SK-N-SH (cell line): Measurements from ENCODE around the gene SERPINB12. TPM values are rescaled to one million over a fixed set of nuclear protein-coding genes. Genes with fewer than 3 reads are reported as not detected.

Source experiments
- CTCF ChIA-PET: fragments of 300-600, 350-600 bp; formaldehyde crosslinking; extraction: SDS; loops from one replicate; lab custom pipeline; 2021; lab: Yijun Ruan, JAX
- POLR2A ChIA-PET: fragments of 350-600 bp; sonication (Branson Sonifier 250); formaldehyde crosslinking; extraction: SDS; loops from one replicate; lab custom pipeline; 2020; ENCODE audit warnings: antibody characterized with exemption, inconsistent platforms; lab: Yijun Ruan, JAX
- DNase-seq: peaks from one replicate; pipeline ENCODE4 v3.0.0; 2012
- H2AFZ ChIP-seq: fragments of 200-600 bp; sonication (generic); 2 replicates; pipeline ENCODE4 v1.8.1; 2016; ENCODE audit warnings: antibody characterized with exemption, mild to moderate bottlenecking, low read depth
- H3F3A ChIP-seq: fragments of 200-600 bp; sonication (generic); replicated peaks from 2 replicates; pipeline ENCODE3; 2016; ENCODE audit warnings: antibody characterized with exemption, mild to moderate bottlenecking; ENCODE audit not compliant: insufficient read depth
- H3K27ac ChIP-seq, 2 experiments: fragments of 200-500 bp in 1 of 2; fragments of 200-600 bp in 1 of 2; sonication (Bioruptor generic) in 1 of 2; sonication (generic), shearing (Covaris generic) in 1 of 2; 2 replicates each; pipeline versions ENCODE4 v1.5.1 to v1.6.1; 2014 to 2016; ENCODE audit warnings: low read depth in 2 of 2, inconsistent platforms in 1 of 2, low read length in 1 of 2, mild to moderate bottlenecking in 1 of 2, mixed read lengths in 1 of 2
- H3K27me3 ChIP-seq: fragments of 200-600 bp; sonication (generic), shearing (Covaris generic); 2 replicates; pipeline ENCODE4 v1.6.1; 2016; ENCODE audit warnings: mixed run types; ENCODE audit not compliant: insufficient read depth
- H3K36me3 ChIP-seq, 2 experiments: fragments of 200-500 bp in 1 of 2; fragments of 200-600 bp in 1 of 2; sonication (Bioruptor generic) in 1 of 2; sonication (generic) in 1 of 2; replicated peaks in 1 of 2; 2 replicates each; pipeline versions ENCODE3 to v1.5.1; 2014 to 2016; ENCODE audit warnings: low read length in 1 of 2, mild to moderate bottlenecking in 1 of 2; ENCODE audit not compliant: insufficient read depth in 2 of 2, control insufficient read depth in 1 of 2
- H3K4me1 ChIP-seq, 2 experiments: fragments of 200-500 bp in 1 of 2; fragments of 200-600 bp in 1 of 2; sonication (Bioruptor generic) in 1 of 2; sonication (generic), shearing (Covaris generic) in 1 of 2; 2 replicates each; pipeline versions ENCODE4 v1.5.1 to v1.6.1; 2014 to 2016; ENCODE audit warnings: low read depth in 1 of 2, low read length in 1 of 2, mixed run types in 1 of 2; ENCODE audit not compliant: insufficient read depth in 2 of 2, control insufficient read depth in 1 of 2
- H3K4me2 ChIP-seq: fragments of 200-600 bp; sonication (generic), shearing (Covaris generic); 2 replicates; pipeline ENCODE4 v1.6.1; 2017; ENCODE audit warnings: mixed run types
- H3K4me3 ChIP-seq, 2 experiments: fragments of 200-500 bp in 1 of 2; fragments of 200-600 bp in 1 of 2; sonication (Bioruptor generic) in 1 of 2; sonication (generic), shearing (Covaris generic) in 1 of 2; 2 replicates each; pipeline versions ENCODE4 v1.5.1 to v1.8.1; 2014 to 2016; ENCODE audit warnings: low read depth in 2 of 2, inconsistent platforms in 1 of 2, low read length in 1 of 2, mild to moderate bottlenecking in 1 of 2, mixed read lengths in 1 of 2, moderate library complexity in 1 of 2
- H3K79me2 ChIP-seq: fragments of 200-600 bp; sonication (generic); 2 replicates; pipeline ENCODE4 v1.8.1; 2017; ENCODE audit warnings: mild to moderate bottlenecking; ENCODE audit not compliant: insufficient read depth
- H3K9ac ChIP-seq: fragments of 200-600 bp; sonication (generic); 2 replicates; pipeline ENCODE4 v1.6.1; 2017; ENCODE audit warnings: mixed run types
- H3K9me2 ChIP-seq: fragments of 200-600 bp; sonication (generic); 2 replicates; pipeline ENCODE4 v1.6.1; 2017; ENCODE audit warnings: mixed run types
- H3K9me3 ChIP-seq: fragments of 200-600 bp; sonication (generic); 2 replicates; pipeline ENCODE4 v1.6.1; 2017; ENCODE audit warnings: mixed run types, mild to moderate bottlenecking, moderate library complexity
- H4K20me1 ChIP-seq: fragments of 200-600 bp; sonication (generic); 2 replicates; pipeline ENCODE4 v1.6.1; 2017; ENCODE audit warnings: mild to moderate bottlenecking, mixed run types; ENCODE audit not compliant: insufficient read depth
- CHD2 ChIP-seq: fragments of 150-350 bp; IDR thresholded peaks from 2 replicates; pipeline ENCODE4 v1.6.1; 2018; ENCODE audit warnings: low read length; ENCODE audit not compliant: partially characterized antibody
- FOSL2 ChIP-seq: IDR thresholded peaks from 2 replicates; pipeline ENCODE4 v1.4.0; 2012; ENCODE audit warnings: low read depth, mild to moderate bottlenecking, moderate library complexity, borderline replicate concordance
- FOXJ3 ChIP-seq: sonication (generic); formaldehyde crosslinking; IDR thresholded peaks from 2 replicates; pipeline ENCODE4 v1.5.1; 2020; ENCODE audit warnings: mild to moderate bottlenecking, missing genetic modification reagents
- GABPA ChIP-seq: IDR thresholded peaks from 2 replicates; pipeline ENCODE4 v1.4.0; 2012; ENCODE audit warnings: low read depth, mild to moderate bottlenecking
- GATA2 ChIP-seq: sonication (generic); formaldehyde crosslinking; IDR thresholded peaks from 2 replicates; pipeline ENCODE4 v1.5.0; 2020; ENCODE audit warnings: mild to moderate bottlenecking, missing genetic modification reagents
- IRF3 ChIP-seq: fragments of 150-350 bp; IDR thresholded peaks from 2 replicates; pipeline ENCODE4 v1.6.1; 2016; ENCODE audit warnings: mild to moderate bottlenecking, low read depth, low read length
- JUND ChIP-seq: IDR thresholded peaks from 2 replicates; pipeline ENCODE4 v1.4.0; 2012
- MXI1 ChIP-seq: IDR thresholded peaks from 2 replicates; pipeline ENCODE4 v1.6.1; 2012; ENCODE audit warnings: mild to moderate bottlenecking, low read depth, low read length, improper control_type of control experiment
- PBX3 ChIP-seq: IDR thresholded peaks from 2 replicates; pipeline ENCODE4; 2012
- POLR2AphosphoS5 ChIP-seq: IDR thresholded peaks from 2 replicates; pipeline ENCODE4 v1.6.1; 2012; ENCODE audit warnings: low read depth, low read length
- RFX5 ChIP-seq: IDR thresholded peaks from 2 replicates; pipeline ENCODE4 v1.6.1; 2012; ENCODE audit warnings: mild to moderate bottlenecking, improper control_type of control experiment, low read length
- RXRA ChIP-seq: IDR thresholded peaks from 2 replicates; pipeline ENCODE4 v1.4.0; 2012; ENCODE audit warnings: low read depth, mild to moderate bottlenecking, borderline replicate concordance
- SMC3 ChIP-seq: IDR thresholded peaks from 2 replicates; pipeline ENCODE4 v1.6.1; 2012; ENCODE audit warnings: low read depth, low read length, improper control_type of control experiment
- TAF1 ChIP-seq: IDR thresholded peaks from 2 replicates; pipeline ENCODE4 v1.6.1; 2012; ENCODE audit warnings: low read depth, mild to moderate bottlenecking, low read length, moderate library complexity, borderline replicate concordance
- ZBTB33 ChIP-seq: IDR thresholded peaks from 2 replicates; pipeline ENCODE4 v1.4.0; 2012; ENCODE audit warnings: low read depth, borderline replicate concordance
- WGBS: methylation state at CpG from one replicate; pipeline ENCODE4 v1.1.6; 2017; ENCODE audit warnings: low lambda C conversion rate; 5-methylcytosine and 5-hydroxymethylcytosine counted together
- polyA plus RNA-seq, 3 experiments: library from polyadenylated mRNA; depleted of rRNA; stranded (reverse); fragments of >200 nt; gene quantifications; 2 replicates each; pipeline ENCODE4 v1.2.3, GENCODE V29; 2012
- TF ChIP-seq, protein P1 (sequence below): fragments of 150-350 bp; IDR thresholded peaks from 2 replicates; pipeline ENCODE4 v1.6.1; 2017; ENCODE audit warnings: antibody characterized with exemption, low read length, low read depth, borderline replicate concordance
- TF ChIP-seq, protein P2 (sequence below): IDR thresholded peaks from 2 replicates; pipeline ENCODE4 v1.6.1; 2012; ENCODE audit warnings: mild to moderate bottlenecking, low read depth, low read length, moderate library complexity

The SERPINB12 gene
- polyA plus RNA-seq, 1 of the 3 experiments (the other 2 are of a cell fraction): not detected

- CTCF ChIA-PET: interaction anchor here (0.9 to 1.2 kb wide), 2 partner anchors 14 to 54 kb away, joined by 3 to 5 read pairs; no protein-coding TSS in a partner anchor
- Histone ChIP-seq H3K4me3 (no peak overlapping the region), H3K27ac (no peak overlapping the region), H3K9me3 (no peaks in the 10 kb centered on the region), H3K36me3 (no peaks in the 10 kb centered on the region)
- TF ChIP-seq RXRA: no peak
- TF ChIP-seq MXI1: no peak
- no peak for TF ChIP-seq FOXJ3 (CRISPR knock-in tag)
- TF ChIP-seq GATA2 (CRISPR knock-in tag): no peak
- TF ChIP-seq IRF3: no peak
- TF ChIP-seq, protein P1, sequence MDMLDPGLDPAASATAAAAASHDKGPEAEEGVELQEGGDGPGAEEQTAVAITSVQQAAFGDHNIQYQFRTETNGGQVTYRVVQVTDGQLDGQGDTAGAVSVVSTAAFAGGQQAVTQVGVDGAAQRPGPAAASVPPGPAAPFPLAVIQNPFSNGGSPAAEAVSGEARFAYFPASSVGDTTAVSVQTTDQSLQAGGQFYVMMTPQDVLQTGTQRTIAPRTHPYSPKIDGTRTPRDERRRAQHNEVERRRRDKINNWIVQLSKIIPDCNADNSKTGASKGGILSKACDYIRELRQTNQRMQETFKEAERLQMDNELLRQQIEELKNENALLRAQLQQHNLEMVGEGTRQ: no peak
- no peak for TF ChIP-seq TAF1
- no peak for TF ChIP-seq JUND
- TF ChIP-seq CHD2: no peak
- TF ChIP-seq GABPA: no peak
- no peak for TF ChIP-seq POLR2AphosphoS5
- no peak for TF ChIP-seq SMC3
- TF ChIP-seq, all 33 proteins: peak for 0
- 0% methylated on average over 1 of the region's 1 CpG for WGBS
- Histone ChIP-seq H3F3A (no peaks in the 10 kb centered on the region), H2AFZ (no peak overlapping the region), H3K27me3 (peaks cover 20% of the 10 kb centered on the region; the same call in 1 of the 2 replicates), H4K20me1 (no peaks in the 10 kb centered on the region), H3K4me2 (no peak overlapping the region), H3K9me2 (no peaks in the 10 kb centered on the region), H3K9ac (no peak overlapping the region), H3K4me1 (no peaks in the 10 kb centered on the region), H3K79me2 (no peaks in the 10 kb centered on the region)
- POLR2A ChIA-PET: no interaction called here
- no peak for DNase-seq
Measured at GRCh38 chr18:63564561-63564960, 22.4 kb downstream of the SERPINB12 start.

GRCh38 chr18:63567276-63567675, 25.1 kb downstream of the SERPINB12 start:
- ChIA-PET CTCF (interaction anchor here (0.6 to 5.1 kb wide), 3 partner anchors 11 to 551 kb away, joined by 3 to 28 read pairs (median 13); no protein-coding TSS in a partner anchor), POLR2A (no interaction called here)
- no peak overlapping the region for H3K4me2 ChIP-seq
- no peak overlapping the region for H3K9ac ChIP-seq
- H3K27ac ChIP-seq: no peak overlapping the region
- no peaks in the 10 kb centered on the region for H3F3A ChIP-seq
- no peaks in the 10 kb centered on the region for H3K79me2 ChIP-seq
- peaks cover 16% of the 10 kb centered on the region; the same call in 1 of the 2 replicates for H3K27me3 ChIP-seq
- H2AFZ ChIP-seq: no peak overlapping the region
- peaks cover 3% of the 10 kb centered on the region; the same call in 1 of the 2 replicates for H3K9me2 ChIP-seq
- no peaks in the 10 kb centered on the region for H3K4me1 ChIP-seq
- H4K20me1 ChIP-seq: no peaks in the 10 kb centered on the region
- H3K9me3 ChIP-seq: no peaks in the 10 kb centered on the region
- TF ChIP-seq FOSL2 (no peak), ZBTB33 (no peak), IRF3 (no peak), PBX3 (no peak), RFX5 (no peak), GATA2 (CRISPR knock-in tag) (no peak), POLR2AphosphoS5 (no peak)
- TF ChIP-seq, protein P2, sequence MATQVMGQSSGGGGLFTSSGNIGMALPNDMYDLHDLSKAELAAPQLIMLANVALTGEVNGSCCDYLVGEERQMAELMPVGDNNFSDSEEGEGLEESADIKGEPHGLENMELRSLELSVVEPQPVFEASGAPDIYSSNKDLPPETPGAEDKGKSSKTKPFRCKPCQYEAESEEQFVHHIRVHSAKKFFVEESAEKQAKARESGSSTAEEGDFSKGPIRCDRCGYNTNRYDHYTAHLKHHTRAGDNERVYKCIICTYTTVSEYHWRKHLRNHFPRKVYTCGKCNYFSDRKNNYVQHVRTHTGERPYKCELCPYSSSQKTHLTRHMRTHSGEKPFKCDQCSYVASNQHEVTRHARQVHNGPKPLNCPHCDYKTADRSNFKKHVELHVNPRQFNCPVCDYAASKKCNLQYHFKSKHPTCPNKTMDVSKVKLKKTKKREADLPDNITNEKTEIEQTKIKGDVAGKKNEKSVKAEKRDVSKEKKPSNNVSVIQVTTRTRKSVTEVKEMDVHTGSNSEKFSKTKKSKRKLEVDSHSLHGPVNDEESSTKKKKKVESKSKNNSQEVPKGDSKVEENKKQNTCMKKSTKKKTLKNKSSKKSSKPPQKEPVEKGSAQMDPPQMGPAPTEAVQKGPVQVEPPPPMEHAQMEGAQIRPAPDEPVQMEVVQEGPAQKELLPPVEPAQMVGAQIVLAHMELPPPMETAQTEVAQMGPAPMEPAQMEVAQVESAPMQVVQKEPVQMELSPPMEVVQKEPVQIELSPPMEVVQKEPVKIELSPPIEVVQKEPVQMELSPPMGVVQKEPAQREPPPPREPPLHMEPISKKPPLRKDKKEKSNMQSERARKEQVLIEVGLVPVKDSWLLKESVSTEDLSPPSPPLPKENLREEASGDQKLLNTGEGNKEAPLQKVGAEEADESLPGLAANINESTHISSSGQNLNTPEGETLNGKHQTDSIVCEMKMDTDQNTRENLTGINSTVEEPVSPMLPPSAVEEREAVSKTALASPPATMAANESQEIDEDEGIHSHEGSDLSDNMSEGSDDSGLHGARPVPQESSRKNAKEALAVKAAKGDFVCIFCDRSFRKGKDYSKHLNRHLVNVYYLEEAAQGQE: no peak
- 10% methylated on average over 5 of the region's 5 CpGs for WGBS
- no peaks in the 10 kb centered on the region for H3K36me3 ChIP-seq
- no peak overlapping the region for H3K4me3 ChIP-seq
- DNase-seq: no peak
